Liver (tissue), 3 donors: ENCODE measurements around the gene NFAT5.

Experiments
- FOXA2 ChIP-seq: IDR thresholded peaks from 2 replicates; pipeline ENCODE4 v1.6.1; 2016; ENCODE audit warnings: antibody characterized with exemption
- HNF4G ChIP-seq: IDR thresholded peaks from 2 replicates; pipeline ENCODE4 v1.6.1; 2016; ENCODE audit warnings: antibody characterized with exemption
- JUND ChIP-seq, 2 donors: IDR thresholded peaks; 2 replicates each; pipeline ENCODE4 v1.6.1; 2016; ENCODE audit warnings: antibody characterized with exemption in 2 of 2
- RAD21 ChIP-seq, 2 donors: IDR thresholded peaks; 2 replicates each; pipeline ENCODE4 v1.6.1; 2016; ENCODE audit warnings: antibody characterized with exemption in 2 of 2, mild to moderate bottlenecking in 2 of 2
- RXRA ChIP-seq, 2 donors: IDR thresholded peaks; 2 replicates each; pipeline ENCODE4 v1.6.1; 2017 to 2018; ENCODE audit warnings: antibody characterized with exemption in 2 of 2, mild to moderate bottlenecking in 1 of 2
- SP1 ChIP-seq: IDR thresholded peaks from 2 replicates; pipeline ENCODE4 v1.6.1; 2018; ENCODE audit warnings: antibody characterized with exemption, mild to moderate bottlenecking
- YY1 ChIP-seq: IDR thresholded peaks from 2 replicates; pipeline ENCODE4 v1.6.1; 2016; ENCODE audit warnings: antibody characterized with exemption, mild to moderate bottlenecking
- TF ChIP-seq, protein P1 (sequence below): fragments of 150-350 bp; IDR thresholded peaks from 2 replicates; pipeline ENCODE4 v1.5.1; 2017; ENCODE audit warnings: improper control_type of control experiment, low read depth, low read length; ENCODE audit not compliant: missing input control
- donor health status: healthy.
- donor health status: healthy.

DNA sequence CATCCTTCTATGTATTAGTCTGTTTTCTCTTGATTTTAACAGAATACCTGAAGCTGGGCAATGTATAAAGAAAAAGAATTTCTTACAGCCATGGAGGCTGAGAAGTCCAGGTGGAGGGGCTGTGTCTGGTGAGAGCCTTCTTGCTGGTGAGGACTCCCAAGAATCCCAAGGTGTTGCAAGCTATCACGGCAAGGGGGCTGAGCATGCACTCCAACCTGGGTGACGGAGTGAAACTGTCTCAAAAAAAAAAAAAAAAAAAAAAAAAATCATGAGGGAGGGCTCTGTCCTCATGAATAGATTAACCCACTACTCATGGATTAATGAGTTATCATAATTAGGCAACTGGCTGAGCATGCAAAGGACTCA lies 141.2 kb downstream of the NFAT5 start:
- no peak for TF ChIP-seq JUND (IDR thresholded peaks at IDR 0.05)
- TF ChIP-seq, protein P1, sequence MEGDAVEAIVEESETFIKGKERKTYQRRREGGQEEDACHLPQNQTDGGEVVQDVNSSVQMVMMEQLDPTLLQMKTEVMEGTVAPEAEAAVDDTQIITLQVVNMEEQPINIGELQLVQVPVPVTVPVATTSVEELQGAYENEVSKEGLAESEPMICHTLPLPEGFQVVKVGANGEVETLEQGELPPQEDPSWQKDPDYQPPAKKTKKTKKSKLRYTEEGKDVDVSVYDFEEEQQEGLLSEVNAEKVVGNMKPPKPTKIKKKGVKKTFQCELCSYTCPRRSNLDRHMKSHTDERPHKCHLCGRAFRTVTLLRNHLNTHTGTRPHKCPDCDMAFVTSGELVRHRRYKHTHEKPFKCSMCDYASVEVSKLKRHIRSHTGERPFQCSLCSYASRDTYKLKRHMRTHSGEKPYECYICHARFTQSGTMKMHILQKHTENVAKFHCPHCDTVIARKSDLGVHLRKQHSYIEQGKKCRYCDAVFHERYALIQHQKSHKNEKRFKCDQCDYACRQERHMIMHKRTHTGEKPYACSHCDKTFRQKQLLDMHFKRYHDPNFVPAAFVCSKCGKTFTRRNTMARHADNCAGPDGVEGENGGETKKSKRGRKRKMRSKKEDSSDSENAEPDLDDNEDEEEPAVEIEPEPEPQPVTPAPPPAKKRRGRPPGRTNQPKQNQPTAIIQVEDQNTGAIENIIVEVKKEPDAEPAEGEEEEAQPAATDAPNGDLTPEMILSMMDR = no peak
- no peak for TF ChIP-seq RAD21 (IDR thresholded peaks at IDR 0.05)
- TF ChIP-seq HNF4G = no peak
- no peak for TF ChIP-seq SP1
- no peak for TF ChIP-seq RXRA (IDR thresholded peaks at IDR 0.05)
- no peak for TF ChIP-seq FOXA2
- TF ChIP-seq YY1 = no peak
